HG03066 (cell line): ENCODE results near the gene NKAP.

Experiments
- ATAC-seq: cut with Tn5 transposase; IDR thresholded peaks from one replicate; pipeline ENCODE4 v1.9.1; 2021; ENCODE audit warnings: low read depth; ENCODE audit not compliant: unreplicated experiment

The NKAP gene

DNA sequence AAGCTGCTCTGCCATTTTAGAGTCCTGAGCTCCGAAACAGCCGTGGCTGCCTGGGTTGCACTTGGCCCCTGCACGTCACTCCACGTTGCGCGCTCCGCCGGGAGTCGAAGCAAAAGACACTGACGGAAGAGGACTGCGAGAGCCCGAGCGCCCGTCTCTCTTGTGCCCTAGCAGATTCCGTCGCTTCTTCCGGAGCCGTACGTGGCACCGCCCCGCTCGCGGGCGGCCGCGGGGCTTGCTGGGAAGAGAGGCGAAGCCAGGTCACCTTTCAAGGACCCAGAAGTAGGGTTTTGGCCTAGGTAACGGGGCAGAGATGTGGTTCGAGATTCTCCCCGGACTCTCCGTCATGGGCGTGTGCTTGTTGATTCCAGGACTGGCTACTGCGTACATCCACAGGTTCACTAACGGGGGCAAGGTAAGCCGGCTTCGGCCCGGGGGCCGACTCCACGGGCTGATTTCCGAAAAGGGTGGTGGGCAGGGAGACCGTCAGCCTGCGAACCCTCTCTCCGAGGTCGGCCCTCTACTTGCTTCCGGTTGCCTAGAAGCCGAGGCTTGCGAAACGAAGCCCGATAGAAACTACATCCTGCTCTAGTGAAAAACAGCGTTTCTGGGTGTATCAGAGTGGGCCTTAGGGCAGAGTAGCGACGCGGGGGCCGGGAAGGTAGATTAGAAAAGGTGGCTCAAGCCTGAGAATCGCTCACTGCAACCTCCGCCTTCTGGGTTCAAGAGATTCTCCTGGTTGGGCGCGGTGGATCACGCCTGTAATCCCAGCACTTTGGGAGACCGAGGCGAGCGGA is 71.8 kb downstream of the NKAP start, which contains the start of the genes NDUFA1 and RNF113A:
Gene NDUFA1 (plus strand): TSS at position 234 of the 797 bp plus-strand sequence. CDS start 80 bp downstream, at position 314.
Gene RNF113A (minus strand): TSS at position 135 of the 797 bp plus-strand sequence. CDS start 120 bp downstream, at position 15.
- peak; percentile 84 for ATAC-seq

DNA sequence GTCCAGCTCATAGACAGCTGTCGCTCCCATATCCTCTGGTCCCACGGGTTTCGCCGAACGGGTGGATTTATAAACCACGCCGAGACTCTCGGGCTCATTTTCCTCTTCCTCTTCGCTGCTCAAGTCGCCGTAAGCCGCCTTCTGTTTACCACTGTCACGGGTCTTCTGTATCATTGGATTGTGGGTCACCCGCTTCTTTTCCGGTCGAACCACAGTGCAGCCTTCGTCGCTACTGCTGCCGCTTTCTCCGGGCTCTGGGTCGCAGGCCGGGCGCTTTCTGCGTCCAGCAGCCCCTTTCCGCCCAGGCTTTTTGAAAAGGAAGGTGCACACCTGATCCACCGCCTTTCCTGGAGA is 72.3 kb downstream of the NKAP start:
- peak; percentile 42 for ATAC-seq
